GM19043 (cell line): ENCODE data around the gene USF3.
"Not testable (repeated sequence)": the region's sequence is repeated elsewhere in the genome, so short reads cannot be mapped to it uniquely, and the experiment has no call there.

Experiments
- ATAC-seq: cut with Tn5 transposase; IDR thresholded peaks from one replicate; pipeline ENCODE4 v1.9.1; 2021; ENCODE audit warnings: low read depth; ENCODE audit not compliant: unreplicated experiment

USF3 gene

GRCh38 chr3:113659101-113659541 is 37.3 kb downstream of the USF3 start:
- ATAC-seq, result no peak

GRCh38 chr3:113658107-113658506 is 38.3 kb downstream of the USF3 start:
- no peak for ATAC-seq

- no peak for ATAC-seq
Measured at GRCh38 chr3:113654851-113655250, 41.6 kb downstream of the USF3 start.

GRCh38 chr3:113654310-113654709 is 42.1 kb downstream of the USF3 start:
- no peak for ATAC-seq

GRCh38 chr3:113649174-113649845 is 47.1 kb downstream of the USF3 start:
- no peak for ATAC-seq

GRCh38 chr3:113648524-113648923 is 47.9 kb downstream of the USF3 start:
- ATAC-seq, result no peak

- ATAC-seq, result no peak
Measured at GRCh38 chr3:113643583-113643982, 52.9 kb downstream of the USF3 start.

- no peak for ATAC-seq
Measured at GRCh38 chr3:113638910-113639309, 57.5 kb downstream of the USF3 start.

- ATAC-seq, result no peak
Measured at GRCh38 chr3:113637756-113638155, 58.7 kb downstream of the USF3 start.

GRCh38 chr3:113636034-113636433 is 60.4 kb downstream of the USF3 start:
- ATAC-seq, result not testable (repeated sequence)

GRCh38 chr3:113634782-113635474 is 61.5 kb downstream of the USF3 start:
- no peak for ATAC-seq

- ATAC-seq, result no peak
Measured at GRCh38 chr3:113631573-113631972, 64.9 kb downstream of the USF3 start.

GRCh38 chr3:113630956-113631542 is 65.4 kb downstream of the USF3 start:
- ATAC-seq, result peak; percentile 52

- no peak for ATAC-seq
Measured at GRCh38 chr3:113629584-113630421, 66.6 kb downstream of the USF3 start.

- ATAC-seq, result no peak
Measured at GRCh38 chr3:113628788-113629187, 67.7 kb downstream of the USF3 start.

- no peak for ATAC-seq
Measured at GRCh38 chr3:113628316-113628715, 68.1 kb downstream of the USF3 start.

- ATAC-seq, result peak; percentile 70
Measured at GRCh38 chr3:113626503-113627371, 69.7 kb downstream of the USF3 start.

- ATAC-seq, result no peak
Measured at GRCh38 chr3:113625834-113626233, 70.6 kb downstream of the USF3 start.

GRCh38 chr3:113623811-113624210 is 72.6 kb downstream of the USF3 start:
- ATAC-seq, result no peak

GRCh38 chr3:113623324-113623723 is 73.1 kb downstream of the USF3 start:
- ATAC-seq, result no peak
